GM12874 (cell line): Measurements from ENCODE around the gene SPOCK1.

Experiments used
- TF ChIP-seq, protein P1 (sequence below): IDR thresholded peaks from 2 replicates; pipeline ENCODE4 v1.5.1; 2011; ENCODE audit warnings: low read depth, mild to moderate bottlenecking, control low read depth, low read length, moderate library complexity; ENCODE audit not compliant: insufficient read depth

The SPOCK1 gene

DNA sequence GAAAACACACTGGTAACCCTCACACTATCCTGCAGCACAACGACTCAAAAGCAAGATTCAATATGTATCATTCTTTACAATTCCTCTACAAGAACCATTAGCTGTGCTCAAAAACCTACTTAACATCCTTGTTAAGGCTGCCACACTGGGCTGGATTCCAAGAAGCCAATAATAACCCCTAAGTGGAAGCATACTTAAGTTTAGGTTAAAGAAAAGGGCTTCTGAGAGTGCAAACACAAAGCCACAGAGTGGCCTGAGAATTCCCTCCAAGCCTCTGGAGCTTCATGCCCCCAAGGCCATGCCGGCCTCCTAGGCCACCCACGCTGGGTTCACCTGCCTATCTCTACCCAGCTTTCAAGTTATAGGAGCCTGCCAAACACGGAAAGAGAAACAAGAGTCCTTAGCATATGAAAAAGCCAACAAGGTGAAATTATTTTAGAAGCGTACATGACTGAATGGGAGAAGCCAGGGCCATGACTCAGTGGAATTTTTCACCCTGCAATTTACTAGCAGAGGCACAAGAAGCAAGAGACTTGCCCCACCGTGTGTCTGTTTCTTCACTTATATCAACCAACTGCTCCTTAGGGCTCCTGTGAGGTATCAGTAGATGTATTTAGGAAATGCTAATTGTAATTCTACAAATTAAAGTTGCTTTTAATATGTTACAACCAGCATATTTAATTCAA is 293.0 kb downstream of the SPOCK1 start:
- TF ChIP-seq, protein P1, sequence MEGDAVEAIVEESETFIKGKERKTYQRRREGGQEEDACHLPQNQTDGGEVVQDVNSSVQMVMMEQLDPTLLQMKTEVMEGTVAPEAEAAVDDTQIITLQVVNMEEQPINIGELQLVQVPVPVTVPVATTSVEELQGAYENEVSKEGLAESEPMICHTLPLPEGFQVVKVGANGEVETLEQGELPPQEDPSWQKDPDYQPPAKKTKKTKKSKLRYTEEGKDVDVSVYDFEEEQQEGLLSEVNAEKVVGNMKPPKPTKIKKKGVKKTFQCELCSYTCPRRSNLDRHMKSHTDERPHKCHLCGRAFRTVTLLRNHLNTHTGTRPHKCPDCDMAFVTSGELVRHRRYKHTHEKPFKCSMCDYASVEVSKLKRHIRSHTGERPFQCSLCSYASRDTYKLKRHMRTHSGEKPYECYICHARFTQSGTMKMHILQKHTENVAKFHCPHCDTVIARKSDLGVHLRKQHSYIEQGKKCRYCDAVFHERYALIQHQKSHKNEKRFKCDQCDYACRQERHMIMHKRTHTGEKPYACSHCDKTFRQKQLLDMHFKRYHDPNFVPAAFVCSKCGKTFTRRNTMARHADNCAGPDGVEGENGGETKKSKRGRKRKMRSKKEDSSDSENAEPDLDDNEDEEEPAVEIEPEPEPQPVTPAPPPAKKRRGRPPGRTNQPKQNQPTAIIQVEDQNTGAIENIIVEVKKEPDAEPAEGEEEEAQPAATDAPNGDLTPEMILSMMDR: no peak

DNA sequence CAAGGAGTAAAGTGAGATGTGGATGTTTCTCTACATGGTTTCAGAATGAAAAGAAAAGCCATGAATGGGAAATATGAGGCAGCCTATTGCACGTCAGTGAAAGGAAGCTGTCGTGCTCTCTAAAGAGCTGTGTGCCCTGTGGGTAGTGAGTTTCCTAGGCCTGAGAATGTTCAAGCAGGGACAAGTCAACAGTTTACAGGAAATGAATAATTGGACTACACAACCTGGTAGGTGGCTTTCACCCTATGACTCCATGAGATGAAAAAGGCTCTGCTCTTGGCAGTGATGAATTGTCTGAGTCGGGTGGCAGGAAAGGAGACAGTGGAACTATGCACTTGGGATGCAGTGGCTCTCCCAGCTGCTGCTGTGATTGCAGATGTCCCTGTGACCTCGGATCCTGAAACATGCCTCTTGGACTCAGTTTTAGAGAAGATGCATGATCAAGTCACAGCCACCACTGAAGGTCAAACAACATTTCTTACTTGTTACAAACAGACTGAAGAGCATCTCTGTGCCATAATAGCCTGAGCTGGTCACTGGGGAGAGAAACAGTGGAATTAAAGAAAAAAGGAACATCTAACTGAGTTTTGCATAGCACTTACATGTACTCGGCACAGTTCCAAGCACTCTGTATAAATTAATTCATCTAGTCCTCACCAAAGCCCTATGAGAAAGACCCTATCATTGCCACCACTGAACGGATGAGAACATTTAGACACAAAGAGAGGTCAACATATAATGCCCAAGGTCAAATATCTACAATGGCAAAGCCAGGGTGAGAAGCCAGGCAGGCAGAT is 293.7 kb downstream of the SPOCK1 start:
- TF ChIP-seq, protein P1: no peak

DNA sequence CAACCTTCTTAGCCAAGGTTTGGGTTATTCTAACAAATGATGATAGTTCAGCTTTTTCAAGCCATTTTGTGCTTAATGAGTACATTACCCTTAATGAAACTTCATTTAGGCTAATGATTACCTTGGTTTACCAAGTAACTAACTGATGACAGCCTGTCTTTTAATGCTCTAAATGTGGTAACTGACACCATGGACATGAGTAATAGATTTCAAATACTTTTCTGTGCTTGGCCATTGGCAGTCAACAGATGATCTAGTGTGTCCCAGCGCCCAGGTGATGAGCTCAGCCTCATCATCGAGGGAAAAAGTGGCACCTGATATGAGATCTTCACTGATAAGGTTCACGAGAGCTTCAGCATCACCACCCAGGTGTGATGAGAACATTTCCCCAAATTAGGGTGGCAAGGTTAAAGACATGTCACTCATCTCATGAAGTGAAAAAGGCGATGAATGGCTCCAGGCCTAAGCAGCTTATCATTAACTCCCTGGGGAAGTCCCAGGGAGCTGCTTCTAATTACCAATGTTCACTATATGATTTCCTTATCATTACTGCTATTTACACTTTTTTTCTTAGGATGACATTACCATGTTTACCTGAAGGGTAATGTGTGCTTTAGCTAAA is 296.0 kb downstream of the SPOCK1 start:
- TF ChIP-seq, protein P1: no peak

DNA sequence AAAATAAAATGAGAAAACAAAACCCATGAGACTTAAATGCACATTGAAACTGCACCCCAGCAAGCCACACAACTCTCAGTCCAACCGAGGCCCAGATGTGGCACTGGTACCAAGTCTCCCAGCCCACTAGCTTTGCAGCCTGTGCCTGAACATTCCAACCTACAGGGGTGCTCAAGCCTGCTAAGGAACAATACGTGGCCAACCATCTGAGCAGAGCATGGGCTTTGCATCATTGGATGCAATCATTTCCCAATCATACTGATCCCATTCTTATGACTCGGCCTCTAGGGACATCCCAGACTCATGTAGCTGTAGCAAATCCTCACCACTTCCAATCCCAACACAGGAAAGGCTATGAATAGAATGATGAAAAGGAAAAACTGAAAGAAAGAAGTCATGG is 297.2 kb downstream of the SPOCK1 start:
- TF ChIP-seq, protein P1: no peak

DNA sequence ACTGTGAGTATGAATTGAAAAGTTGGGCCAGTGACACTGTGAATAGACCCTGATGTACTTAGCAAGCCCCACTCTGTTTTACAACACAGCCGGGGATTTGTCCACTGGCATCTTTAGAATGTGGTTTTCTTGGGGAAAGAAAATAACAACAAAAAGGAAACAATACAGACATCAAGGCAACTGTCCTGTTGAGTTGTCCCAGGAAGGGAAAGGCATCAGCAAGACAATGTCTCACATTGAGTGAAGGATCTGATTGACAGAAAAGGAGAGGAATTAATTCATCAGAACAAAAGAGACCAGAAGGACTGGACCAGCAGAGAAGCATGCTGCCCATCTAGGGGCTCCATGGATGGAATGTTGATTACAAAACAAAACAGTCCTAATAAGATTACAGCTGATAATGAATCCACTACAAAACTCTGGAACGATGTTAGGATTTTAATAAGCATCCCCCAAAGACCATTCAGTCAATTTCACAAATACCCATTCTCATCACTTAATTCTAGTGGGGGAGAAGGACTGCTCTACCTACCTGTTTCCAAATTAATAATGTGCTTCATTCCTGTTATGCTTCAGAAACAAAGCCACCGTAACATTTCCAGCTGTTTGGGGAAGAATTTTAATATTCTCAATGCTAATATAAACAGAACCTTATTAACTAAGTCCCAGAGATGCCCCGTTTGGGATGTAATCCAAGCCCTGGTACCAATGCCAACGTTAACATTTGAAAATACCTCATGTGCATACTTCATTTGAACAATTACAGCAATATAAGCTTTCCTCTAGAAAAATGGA is 298.0 kb downstream of the SPOCK1 start:
- TF ChIP-seq, protein P1: no peak

DNA sequence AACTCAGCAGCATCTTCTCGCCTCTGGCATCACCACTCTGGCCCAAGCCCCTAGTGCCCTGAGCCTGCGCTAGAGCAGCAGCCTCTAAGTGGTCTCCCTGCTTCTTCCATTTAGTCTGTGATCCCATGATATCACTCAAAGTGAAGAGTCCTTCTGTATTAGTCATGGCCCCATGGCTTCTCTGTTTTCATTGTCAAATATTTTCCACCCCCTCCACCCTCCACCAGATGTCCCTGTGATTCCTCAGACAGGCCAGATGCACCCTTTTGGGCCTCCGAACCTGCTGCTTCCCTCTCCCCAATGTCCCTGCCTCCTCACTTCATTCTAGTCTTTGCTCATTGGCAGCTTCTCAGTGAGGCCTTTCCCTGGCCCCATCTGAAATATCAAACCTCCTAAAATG is 299.2 kb downstream of the SPOCK1 start:
- TF ChIP-seq, protein P1: no peak

DNA sequence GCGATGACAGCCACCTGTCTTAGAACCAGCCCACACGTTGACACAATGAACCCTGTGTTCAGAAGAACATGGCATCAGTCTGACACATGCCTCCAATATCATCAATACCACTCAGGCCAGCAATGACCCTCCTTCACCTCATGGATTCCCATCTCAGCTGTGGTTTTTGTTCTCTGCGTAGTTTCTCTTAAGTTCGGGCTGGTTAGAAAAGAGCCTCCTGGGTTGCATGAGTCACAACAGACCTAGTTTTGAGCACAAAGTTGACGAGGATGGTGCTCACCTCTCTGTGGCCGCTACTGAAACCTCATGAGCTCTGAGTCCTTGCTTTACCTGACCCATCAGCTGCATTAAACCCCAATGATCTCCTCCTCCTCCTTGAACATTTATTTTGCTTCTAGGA is 299.9 kb downstream of the SPOCK1 start:
- TF ChIP-seq, protein P1: no peak
